Measurements from ENCODE around the gene TRIM37.

The TRIM37 gene

DNA sequence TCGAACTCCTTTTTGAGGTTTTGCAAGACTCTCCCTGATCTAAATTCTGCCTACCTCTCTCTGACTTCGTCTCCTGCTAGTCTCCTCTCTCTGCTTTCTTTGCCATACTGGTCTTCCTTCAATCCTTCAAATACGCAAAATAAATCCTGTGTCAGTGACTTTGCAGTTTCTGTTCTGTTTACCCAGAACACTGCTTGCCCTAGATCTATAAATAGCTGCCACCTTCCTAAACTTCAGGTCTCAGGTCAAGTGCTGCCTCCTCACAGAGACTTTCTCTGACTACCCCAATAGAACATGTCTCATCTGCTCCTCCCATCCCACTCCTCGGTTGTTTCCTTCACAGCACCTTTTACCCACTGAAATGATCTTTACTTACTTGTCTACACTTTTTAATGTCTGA is 78.9 kb downstream of the TRIM37 start:
- DNase-seq = no peak

DNA sequence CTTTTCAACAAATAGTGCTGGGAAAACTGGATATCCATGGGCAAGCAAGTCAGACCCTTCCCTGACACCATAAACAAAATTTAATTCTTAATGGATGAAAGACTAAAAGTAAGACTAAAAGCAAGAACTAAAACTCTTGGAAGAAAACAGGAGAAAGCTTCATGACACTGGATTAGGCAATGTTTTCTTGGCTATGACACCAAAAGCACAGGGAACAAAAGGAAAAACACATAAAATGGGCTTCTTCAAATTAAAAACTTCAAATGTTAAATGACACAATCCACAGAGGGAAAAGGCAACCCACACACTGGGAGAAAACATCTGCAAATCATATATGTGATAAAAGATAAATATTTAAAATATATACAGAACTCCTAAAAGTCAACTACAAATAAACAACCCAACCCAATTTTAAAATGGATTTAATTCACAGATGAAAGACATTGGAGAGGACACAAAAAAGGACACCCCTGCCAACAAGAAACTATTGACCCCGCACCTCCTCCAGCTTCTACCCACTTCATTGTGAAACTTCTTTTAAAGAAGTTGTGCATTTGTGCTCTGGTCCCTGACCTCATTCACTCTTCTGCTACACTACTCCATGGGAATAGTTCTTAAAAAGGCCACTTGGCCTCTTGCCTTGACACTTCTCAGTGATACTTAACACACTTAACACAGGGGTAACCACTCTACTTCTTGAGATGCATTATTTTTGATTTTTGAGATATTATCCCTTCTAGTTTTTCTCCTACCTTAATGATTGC is 80.3 kb downstream of the TRIM37 start:
- no peak for DNase-seq

- DNase-seq = no peak
These were observed 81.8 kb downstream of the TRIM37 start for GRCh38 chr17:59024916-59025315.

DNA sequence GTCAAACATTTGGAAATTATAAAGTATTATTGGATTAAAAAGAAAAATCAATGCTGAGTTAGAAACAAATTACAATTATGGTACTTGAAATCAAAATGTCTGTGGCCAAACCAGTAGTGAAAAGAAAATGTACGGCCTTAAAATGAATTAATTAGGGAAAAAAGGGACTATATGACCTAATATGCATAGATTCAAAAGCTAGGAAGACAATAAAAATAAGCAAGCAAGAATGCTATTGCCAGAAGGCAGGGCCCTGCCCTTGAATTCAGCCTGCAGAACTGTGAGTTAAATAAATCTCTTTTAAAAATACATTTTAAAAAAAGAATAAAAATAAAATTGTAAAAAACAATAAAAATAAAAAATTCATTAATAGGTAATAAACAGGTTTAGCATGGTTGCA is 88.7 kb downstream of the TRIM37 start:
- DNase-seq = no peak

GRCh38 chr17:59011975-59012374 is 94.7 kb downstream of the TRIM37 start:
- DNase-seq = no peak

DNA sequence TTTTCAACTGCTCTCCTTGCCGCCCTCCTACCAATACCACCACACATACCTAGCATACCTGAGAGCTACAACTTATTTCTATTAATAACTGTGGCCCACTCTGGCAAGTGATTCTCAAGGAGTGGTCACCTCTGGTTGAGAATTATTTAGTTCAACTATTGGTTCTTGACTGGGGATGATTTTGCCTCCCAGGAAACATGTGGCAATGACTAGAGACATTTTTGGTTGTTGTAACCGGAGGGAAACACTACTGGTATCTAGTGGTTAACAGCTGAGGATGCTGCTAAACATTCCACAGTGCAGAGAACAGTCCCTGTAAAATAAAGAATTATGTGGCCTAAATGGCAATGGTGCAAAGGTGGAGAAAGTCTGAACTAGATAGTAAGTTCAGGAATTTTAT is 96.7 kb downstream of the TRIM37 start:
- DNase-seq = no peak

DNA sequence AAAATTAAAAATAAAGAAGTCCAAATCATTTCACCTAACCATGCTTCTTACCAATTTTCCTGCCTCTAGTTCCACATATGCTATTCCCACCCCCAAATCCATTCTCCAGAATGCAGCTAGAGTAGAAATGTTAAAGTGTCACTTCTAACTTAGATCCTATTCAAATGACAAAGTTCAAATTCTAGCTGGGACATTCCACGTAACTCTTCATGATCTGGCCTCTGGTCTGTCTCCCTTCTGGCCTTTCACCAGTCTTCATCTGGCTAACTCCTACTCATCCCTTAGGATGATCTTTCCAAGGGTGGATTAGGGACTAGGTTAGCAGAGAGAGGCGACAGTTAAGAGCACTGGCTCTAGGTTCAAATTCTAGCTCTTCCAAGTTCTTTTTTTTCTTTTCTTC is 97.9 kb downstream of the TRIM37 start:
- no peak for DNase-seq

DNA sequence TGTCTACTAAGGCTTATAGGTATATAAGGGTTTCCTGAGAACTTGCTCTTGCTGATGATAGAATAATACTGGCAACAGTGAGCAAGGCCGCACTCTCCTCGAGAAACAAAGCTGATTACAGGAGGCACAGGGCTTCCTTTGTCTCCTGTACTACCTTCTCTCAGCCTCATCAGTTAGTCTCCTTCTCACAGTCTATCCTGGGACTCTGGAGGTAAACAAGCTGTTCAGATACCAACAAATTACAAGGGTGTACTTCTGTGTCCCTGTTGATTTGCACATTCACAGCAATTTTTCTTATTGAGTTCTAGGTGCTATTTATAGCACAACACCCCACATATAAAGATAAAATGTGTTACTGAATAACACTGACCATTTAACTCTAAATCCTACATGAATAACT is 98.7 kb downstream of the TRIM37 start:
- DNase-seq = no peak

DNA sequence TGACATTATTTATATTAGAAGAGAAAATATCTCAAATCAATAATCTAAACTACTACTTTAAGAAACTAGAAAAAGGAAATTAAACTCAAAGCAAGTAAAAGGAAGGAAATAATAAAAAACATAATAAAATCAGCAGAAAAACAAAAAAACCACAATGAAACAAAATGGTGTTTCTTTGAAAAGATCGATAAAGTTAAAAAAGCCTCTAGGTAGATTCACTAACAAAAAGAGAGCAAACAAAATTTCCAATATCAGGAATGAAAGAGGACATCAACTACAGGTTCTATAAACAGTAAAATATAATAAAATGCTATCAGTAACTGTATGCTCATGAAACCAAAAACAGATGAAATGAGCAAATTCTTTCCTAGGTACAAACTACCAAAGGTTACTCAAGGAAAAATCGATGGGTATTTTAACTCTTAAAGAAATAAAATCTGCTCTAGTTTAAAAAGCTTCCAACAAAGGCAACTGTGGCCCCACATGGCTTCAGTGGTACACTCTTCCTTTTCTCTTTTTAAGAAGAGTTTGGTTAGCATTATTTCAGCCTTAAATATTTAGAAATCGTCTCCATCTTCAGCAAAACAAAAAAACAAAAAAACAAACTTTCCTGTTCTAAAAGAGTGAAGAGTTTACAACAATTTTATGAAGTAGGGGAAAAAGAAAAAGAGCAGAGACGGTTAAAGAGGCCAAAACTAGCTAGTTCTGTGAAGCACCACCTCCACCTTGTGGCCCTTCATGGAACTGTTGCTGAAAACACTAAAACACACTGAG is 102.2 kb downstream of the TRIM37 start:
- peak; percentile 75 for DNase-seq

DNA sequence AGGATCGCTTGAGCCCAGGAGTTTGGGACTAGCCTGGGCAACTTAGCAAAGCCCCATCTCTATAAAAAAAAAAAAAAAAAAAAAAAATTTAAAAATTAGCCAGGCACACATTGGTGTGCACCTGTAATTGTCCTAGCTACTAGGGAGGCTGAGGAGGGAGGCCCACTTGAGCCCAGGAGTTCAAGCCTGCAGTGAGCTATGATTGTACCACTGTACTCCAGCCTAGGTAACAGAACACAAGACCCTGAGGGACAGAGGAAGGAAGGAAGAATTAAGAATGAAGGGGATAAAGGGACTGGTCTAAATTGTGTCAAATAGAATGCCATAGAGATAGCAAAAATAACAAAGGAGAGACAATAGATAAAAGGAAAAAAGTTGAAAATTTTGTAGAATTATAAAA is 102.8 kb downstream of the TRIM37 start:
- no peak for DNase-seq

- no peak for DNase-seq
These were observed 103.8 kb downstream of the TRIM37 start for GRCh38 chr17:59002848-59003247.

- DNase-seq = no peak
These were observed 104.6 kb downstream of the TRIM37 start for GRCh38 chr17:59002126-59002525.

DNA sequence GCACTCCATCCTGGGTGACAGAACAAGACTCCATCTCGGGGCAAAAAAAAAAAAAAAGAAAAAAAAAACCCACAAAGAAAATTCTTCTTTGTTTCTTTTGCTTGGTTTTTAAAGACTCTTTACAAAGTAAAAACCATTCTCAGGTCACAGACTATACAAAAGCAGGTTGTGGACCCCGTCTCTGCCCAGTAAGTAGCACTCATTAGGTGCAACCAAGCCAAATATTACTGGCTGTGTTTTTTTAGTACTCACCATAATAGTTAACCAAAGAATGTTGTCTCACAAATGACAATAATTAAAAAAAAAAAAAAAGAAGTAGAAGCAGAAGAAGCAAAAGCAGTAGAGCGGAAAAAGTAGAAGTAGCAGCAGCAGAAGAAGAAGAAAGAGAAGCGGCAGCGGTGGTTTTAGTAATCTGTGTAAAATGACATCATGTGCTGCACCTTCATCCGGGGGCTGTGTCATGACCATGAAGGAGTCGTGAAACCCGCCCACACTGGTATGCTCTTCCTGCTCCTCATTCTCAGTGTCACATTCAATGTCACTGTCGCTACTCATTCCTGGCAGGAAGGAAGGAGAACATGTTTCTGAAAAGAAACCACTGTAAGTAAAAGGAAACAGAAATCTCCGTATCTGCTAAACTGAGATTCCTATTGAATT is 105.4 kb downstream of the TRIM37 start:
- DNase-seq = peak; percentile 81

GRCh38 chr17:59000022-59000421 is 106.7 kb downstream of the TRIM37 start:
- DNase-seq = no peak

GRCh38 chr17:58999500-58999899 is 107.2 kb downstream of the TRIM37 start:
- no peak for DNase-seq

DNA sequence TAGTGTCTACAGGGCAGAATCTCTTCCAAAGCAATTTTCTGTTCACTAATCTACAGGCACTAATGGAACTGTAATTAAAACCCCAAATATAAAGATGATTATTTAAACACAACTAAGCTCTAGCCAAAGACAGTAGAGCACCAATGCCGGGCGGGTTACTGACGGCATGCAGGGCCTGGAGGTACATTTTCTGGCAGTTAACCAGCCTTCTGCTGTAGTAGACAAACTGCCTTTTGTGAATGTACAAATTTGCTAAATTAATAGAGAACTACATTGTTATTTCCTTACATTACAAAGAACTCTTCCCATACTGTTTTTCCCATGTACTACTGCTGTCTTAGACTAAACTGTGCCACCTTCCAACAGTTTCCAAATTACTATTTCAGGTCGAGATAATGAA is 107.8 kb downstream of the TRIM37 start:
- no peak for DNase-seq

- DNase-seq = no peak
These were observed 108.7 kb downstream of the TRIM37 start for GRCh38 chr17:58997756-58998553.

DNA sequence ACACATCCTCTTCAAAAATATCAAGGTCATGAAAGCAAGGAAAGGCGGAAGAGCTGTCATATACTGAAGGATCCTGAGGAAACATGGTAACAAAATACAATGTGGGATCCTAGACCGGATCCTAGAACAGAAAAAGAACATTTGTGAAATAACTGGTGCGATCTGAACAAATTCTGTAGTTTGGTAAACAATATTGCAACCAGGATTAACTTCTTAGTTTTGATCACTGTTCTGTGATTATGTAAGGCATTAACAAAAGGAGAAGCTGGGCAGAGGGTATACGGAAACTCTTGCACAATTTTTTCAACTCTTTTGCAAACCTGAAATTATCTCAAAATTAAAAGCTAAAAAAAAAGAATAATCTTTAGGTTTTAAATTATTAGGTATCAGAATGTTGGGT is 109.7 kb downstream of the TRIM37 start:
- no peak for DNase-seq

- DNase-seq = no peak
These were observed 111.3 kb downstream of the TRIM37 start for GRCh38 chr17:58995247-58995940.

- DNase-seq = no peak
These were observed 113.4 kb downstream of the TRIM37 start for GRCh38 chr17:58993311-58993710.

DNA sequence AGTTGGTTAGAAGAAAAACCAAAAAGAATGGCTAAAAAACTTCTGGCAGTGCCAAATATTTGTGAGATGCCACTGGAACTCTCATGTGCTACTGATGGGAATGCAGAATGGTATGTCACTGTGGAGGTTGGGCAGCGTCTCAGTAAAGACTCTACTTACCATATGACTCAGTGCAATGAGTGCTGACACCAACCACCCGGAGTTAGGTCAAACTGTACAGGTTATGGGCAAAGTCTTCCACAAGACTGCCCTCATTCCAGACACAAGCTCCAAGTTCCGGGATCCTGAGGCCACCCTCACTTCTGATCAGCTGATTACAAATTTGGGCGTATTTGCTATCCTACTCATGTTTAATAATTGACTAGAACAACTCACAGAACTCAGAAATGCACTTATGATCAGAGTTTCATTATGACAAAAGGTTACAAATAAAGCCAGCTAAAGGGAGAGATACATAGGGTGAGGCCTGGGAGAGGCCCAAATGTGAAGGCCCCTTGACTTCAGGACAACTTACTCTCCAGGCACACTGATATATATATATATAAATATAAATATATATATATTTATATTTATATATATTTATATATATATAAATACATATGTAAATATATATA is 114.9 kb downstream of the TRIM37 start:
- no peak for DNase-seq

DNA sequence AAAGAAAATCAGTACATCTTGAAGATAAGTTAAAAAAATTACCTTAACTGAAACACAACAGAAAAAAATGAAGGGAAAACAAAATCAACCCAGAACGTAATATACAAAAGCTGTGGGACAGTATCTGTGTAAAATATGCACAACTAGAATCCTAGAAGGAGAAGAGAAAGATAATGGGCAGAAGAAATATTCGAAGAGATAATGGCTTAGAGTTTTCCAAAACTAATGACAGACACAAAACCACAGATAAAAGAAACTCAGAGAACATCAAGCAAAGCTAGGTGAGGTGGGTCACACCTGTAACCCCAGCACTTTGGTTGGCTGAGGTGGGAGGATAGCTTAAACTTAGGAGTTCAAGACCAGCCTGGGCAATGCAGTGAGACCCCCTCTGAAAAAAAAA is 117.1 kb downstream of the TRIM37 start:
- no peak for DNase-seq
